HL-60 (cell line): ENCODE results near the gene DMRT1.
"Not testable (repeated sequence)": the region's sequence is repeated elsewhere in the genome, so short reads cannot be mapped to it uniquely, and the experiment has no call there.

Experiments used
- DNase-seq, 2 experiments: peaks; one replicate each; pipeline ENCODE4 v3.0.0-alpha.2; 2010 to 2020; ENCODE audit warnings: low read depth in 1 of 2, low spot score in 1 of 2
- H3K27ac ChIP-seq: fragments of 250-450 bp; sonication (Bioruptor Pico); replicated peaks from 2 replicates; pipeline ENCODE4 v1.5.1; 2020; ENCODE audit warnings: mild to moderate bottlenecking, moderate library complexity
- H3K27me3 ChIP-seq: fragments of 250-450 bp; sonication (Bioruptor Pico); 2 replicates; pipeline ENCODE4 v1.5.1; 2021; ENCODE audit warnings: mild to moderate bottlenecking, moderate library complexity; ENCODE audit not compliant: insufficient read depth, poor library complexity, severe bottlenecking
- H3K4me3 ChIP-seq: replicated peaks from 2 replicates; pipeline ENCODE4 v1.5.1; 2011; ENCODE audit warnings: mild to moderate bottlenecking, control low read depth, low read length; ENCODE audit not compliant: insufficient read depth
- GABPA ChIP-seq: IDR thresholded peaks from 2 replicates; pipeline ENCODE4 v1.6.1; 2012; ENCODE audit warnings: low read depth
- POLR2AphosphoS5 ChIP-seq: IDR thresholded peaks from 2 replicates; pipeline ENCODE4 v1.6.1; 2012; ENCODE audit warnings: low read depth
- REST ChIP-seq: IDR thresholded peaks from 2 replicates; pipeline ENCODE4 v1.6.1; 2012; ENCODE audit warnings: low read depth; ENCODE audit not compliant: insufficient replicate concordance
- SPI1 ChIP-seq: IDR thresholded peaks from 2 replicates; pipeline ENCODE4 v1.6.1; 2012; ENCODE audit warnings: low read depth, mild to moderate bottlenecking, borderline replicate concordance
- TF ChIP-seq, protein P1 (sequence below): IDR thresholded peaks from one replicate; pipeline ENCODE4 v1.5.1; 2011; ENCODE audit warnings: low read length, control low read depth, inconsistent platforms; ENCODE audit not compliant: insufficient read depth

Gene DMRT1

GRCh38 chr9:852539-852938, 11.0 kb downstream of the DMRT1 start:
- no peak for DNase-seq
- peaks cover 5% of the 10 kb centered on the region for H3K27me3 ChIP-seq
- TF ChIP-seq POLR2AphosphoS5 (no peak), GABPA (no peak), REST (no peak), SPI1 (no peak)
- TF ChIP-seq, protein P1, sequence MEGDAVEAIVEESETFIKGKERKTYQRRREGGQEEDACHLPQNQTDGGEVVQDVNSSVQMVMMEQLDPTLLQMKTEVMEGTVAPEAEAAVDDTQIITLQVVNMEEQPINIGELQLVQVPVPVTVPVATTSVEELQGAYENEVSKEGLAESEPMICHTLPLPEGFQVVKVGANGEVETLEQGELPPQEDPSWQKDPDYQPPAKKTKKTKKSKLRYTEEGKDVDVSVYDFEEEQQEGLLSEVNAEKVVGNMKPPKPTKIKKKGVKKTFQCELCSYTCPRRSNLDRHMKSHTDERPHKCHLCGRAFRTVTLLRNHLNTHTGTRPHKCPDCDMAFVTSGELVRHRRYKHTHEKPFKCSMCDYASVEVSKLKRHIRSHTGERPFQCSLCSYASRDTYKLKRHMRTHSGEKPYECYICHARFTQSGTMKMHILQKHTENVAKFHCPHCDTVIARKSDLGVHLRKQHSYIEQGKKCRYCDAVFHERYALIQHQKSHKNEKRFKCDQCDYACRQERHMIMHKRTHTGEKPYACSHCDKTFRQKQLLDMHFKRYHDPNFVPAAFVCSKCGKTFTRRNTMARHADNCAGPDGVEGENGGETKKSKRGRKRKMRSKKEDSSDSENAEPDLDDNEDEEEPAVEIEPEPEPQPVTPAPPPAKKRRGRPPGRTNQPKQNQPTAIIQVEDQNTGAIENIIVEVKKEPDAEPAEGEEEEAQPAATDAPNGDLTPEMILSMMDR, result no peak
- no peak overlapping the region for H3K4me3 ChIP-seq
- no peak overlapping the region for H3K27ac ChIP-seq

DNA sequence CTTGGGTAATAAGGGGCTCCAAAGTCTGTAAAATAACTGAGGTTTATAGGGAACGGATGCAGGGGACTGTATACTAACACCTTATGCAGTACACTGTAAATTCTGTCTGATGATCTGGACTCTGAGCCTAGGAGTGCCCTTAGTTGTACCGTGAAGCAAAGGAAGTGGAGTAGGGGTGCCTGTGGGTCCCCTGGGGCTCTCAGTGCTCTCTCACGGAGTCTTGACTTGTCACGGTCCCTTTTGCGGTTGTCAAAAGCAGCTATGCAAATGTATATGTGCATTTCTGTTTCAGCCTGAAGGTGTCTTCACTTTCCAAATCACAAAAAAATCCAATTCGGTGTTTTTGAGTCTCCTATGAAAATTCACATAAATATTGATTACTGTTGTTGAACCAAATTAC, 17.8 kb downstream of the DMRT1 start:
- H3K27ac ChIP-seq, result no peak overlapping the region
- H3K4me3 ChIP-seq, result no peak overlapping the region
- no peak for DNase-seq
- no peak for TF ChIP-seq REST
- no peak for TF ChIP-seq GABPA
- TF ChIP-seq, protein P1, result no peak
- TF ChIP-seq SPI1, result no peak
- no peak for TF ChIP-seq POLR2AphosphoS5
- peaks cover 2% of the 10 kb centered on the region for H3K27me3 ChIP-seq

- Histone ChIP-seq H3K27me3 (peaks cover 2% of the 10 kb centered on the region), H3K27ac (no peak overlapping the region), H3K4me3 (no peak overlapping the region)
- no peak for TF ChIP-seq POLR2AphosphoS5
- no peak for TF ChIP-seq REST
- TF ChIP-seq, protein P1, result no peak
- no peak for TF ChIP-seq GABPA
- no peak for TF ChIP-seq SPI1
- DNase-seq, result no peak
Measured at GRCh38 chr9:860706-861105, 19.2 kb downstream of the DMRT1 start.

DNA sequence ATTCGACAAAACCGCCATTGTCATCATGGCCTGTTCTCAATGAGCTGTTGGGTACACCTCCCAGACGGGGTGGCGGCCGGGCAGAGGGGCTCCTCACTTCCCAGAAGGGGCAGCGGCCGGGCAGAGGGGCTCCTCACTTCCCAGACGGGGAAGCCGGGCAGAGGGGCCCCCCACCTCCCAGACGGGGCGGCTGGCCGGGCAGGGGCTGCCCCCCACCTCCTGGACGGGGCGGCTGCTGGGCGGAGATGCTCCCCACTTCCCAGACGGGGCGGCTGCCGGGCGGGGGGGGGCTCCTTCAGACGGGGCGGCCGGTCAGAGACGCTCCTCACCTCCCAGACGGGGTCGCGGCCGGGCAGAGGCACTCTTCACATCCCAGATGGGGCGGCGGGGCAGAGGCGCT, 20.0 kb downstream of the DMRT1 start:
- H3K27me3 ChIP-seq, DNase-seq, H3K27ac ChIP-seq, H3K4me3 ChIP-seq: not testable (repeated sequence)
